Left renal pelvis (tissue), 4 donors: ENCODE data around the gene S1PR1. TPM values are rescaled to one million over a fixed set of nuclear protein-coding genes. Genes with fewer than 3 reads are reported as not detected.
A peak's percentile ranks its signal among the peaks of the same experiment; 100 is the strongest.

ENCODE experiments used
- DNase-seq, 4 donors: peaks; one replicate each; pipeline ENCODE4 v3.0.0-alpha.2; 2013; ENCODE audit warnings: low read depth in 4 of 4, low spot score in 3 of 4
- polyA plus RNA-seq, 4 donors: library from polyadenylated mRNA; unstranded; fragments of 120-200 nt; gene quantifications; one replicate each; pipeline ENCODE4 v1.2.1, GENCODE V29; 2013; ENCODE audit not compliant: insufficient read length in 4 of 4

S1PR1 gene
- polyA plus RNA-seq, 4 donors = 9.0 to 25.4 (median 19.6) TPM

GRCh38 chr1:101278845-101279244 is 42.0 kb downstream of the S1PR1 start:
- no peak for DNase-seq

- DNase-seq = no peak
Observed at GRCh38 chr1:101280049-101280592, 43.3 kb downstream of the S1PR1 start.

- DNase-seq = no peak
Observed at GRCh38 chr1:101280942-101281654, 44.3 kb downstream of the S1PR1 start.

GRCh38 chr1:101281751-101282150 is 44.9 kb downstream of the S1PR1 start:
- DNase-seq = no peak

- DNase-seq = no peak
Observed at GRCh38 chr1:101282314-101283038, 45.7 kb downstream of the S1PR1 start.

- no peak for DNase-seq
Observed at GRCh38 chr1:101283443-101283842, 46.6 kb downstream of the S1PR1 start.

GRCh38 chr1:101284021-101284420 is 47.2 kb downstream of the S1PR1 start:
- no peak for DNase-seq

GRCh38 chr1:101284622-101285218 is 47.9 kb downstream of the S1PR1 start:
- no peak for DNase-seq

- no peak for DNase-seq
Observed at GRCh38 chr1:101285922-101286570, 49.2 kb downstream of the S1PR1 start.

- DNase-seq = peak in 3 of 4 donors; percentile 50 to 60 (median 56)
Observed at GRCh38 chr1:101288491-101288944, 51.7 kb downstream of the S1PR1 start.

- no peak for DNase-seq
Observed at GRCh38 chr1:101290119-101290921, 53.5 kb downstream of the S1PR1 start.

Other genes starting within 250 kb of the S1PR1 start
- 10 to 100 TPM; 53.8 to 65.8 (median 61.5) TPM for gene DPH5, start 211.2 kb upstream of the S1PR1 start, polyA plus RNA-seq